Fibroblast of mammary gland (primary cell): ENCODE results near the gene ZAR1.

Source experiments
- DNase-seq: peaks from one replicate; pipeline ENCODE4 v3.0.0-alpha.2; 2010; ENCODE audit warnings: low read depth
- H3K4me3 ChIP-seq: 2 replicates; pipeline ENCODE4 v1.5.1; 2011; ENCODE audit warnings: low read depth, mild to moderate bottlenecking, low read length, moderate library complexity; ENCODE audit not compliant: control insufficient read depth
- TF ChIP-seq, protein P1 (sequence below): conservative IDR thresholded peaks from 2 replicates; pipeline ENCODE4 v1.5.1; 2011; ENCODE audit warnings: low read depth, low read length, inconsistent platforms; ENCODE audit not compliant: control insufficient read depth, insufficient read depth

ZAR1 gene

DNA sequence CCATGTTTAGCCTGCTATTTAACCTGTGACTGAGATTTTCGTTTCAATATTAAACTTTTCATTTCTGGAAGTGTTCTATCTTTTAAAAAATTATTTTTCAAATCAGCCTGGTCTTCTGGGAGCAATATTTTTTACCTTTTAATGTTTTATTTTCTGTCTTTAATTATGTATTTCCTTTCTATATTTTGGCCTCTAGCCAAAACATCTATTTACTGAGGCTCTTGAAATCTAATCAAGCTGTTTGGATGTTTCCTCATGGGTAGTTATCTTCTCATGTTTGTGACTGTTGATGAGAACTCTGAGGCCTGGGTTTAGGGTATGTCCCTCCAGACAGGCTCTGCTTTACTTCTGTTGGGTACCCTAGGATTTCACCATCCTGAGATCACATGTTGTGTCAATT is 17.3 kb upstream of the ZAR1 start:
- TF ChIP-seq, protein P1, sequence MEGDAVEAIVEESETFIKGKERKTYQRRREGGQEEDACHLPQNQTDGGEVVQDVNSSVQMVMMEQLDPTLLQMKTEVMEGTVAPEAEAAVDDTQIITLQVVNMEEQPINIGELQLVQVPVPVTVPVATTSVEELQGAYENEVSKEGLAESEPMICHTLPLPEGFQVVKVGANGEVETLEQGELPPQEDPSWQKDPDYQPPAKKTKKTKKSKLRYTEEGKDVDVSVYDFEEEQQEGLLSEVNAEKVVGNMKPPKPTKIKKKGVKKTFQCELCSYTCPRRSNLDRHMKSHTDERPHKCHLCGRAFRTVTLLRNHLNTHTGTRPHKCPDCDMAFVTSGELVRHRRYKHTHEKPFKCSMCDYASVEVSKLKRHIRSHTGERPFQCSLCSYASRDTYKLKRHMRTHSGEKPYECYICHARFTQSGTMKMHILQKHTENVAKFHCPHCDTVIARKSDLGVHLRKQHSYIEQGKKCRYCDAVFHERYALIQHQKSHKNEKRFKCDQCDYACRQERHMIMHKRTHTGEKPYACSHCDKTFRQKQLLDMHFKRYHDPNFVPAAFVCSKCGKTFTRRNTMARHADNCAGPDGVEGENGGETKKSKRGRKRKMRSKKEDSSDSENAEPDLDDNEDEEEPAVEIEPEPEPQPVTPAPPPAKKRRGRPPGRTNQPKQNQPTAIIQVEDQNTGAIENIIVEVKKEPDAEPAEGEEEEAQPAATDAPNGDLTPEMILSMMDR, result no peak
- DNase-seq, result no peak
- no peak overlapping the region for H3K4me3 ChIP-seq

DNA sequence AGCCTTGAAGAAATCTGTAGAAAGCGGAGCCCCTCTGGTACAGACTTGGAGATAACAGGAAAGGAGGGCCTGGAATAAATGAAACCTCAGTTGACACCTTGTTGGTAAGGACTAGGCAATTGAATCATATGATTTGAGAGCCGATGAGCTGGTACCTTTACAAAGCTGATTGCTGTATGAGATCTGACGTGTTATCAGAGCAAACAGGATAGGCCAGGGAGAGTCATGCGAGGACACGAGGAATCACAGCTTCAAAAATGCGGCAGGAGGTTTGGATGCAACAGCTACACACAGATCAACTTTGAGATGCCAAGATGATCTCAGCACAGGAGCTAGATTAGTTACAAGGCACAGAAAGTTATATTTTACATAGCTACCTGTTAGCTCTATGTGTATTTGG is 14.3 kb upstream of the ZAR1 start:
- DNase-seq, result no peak
- TF ChIP-seq, protein P1, result no peak
- H3K4me3 ChIP-seq, result no peak overlapping the region

DNA sequence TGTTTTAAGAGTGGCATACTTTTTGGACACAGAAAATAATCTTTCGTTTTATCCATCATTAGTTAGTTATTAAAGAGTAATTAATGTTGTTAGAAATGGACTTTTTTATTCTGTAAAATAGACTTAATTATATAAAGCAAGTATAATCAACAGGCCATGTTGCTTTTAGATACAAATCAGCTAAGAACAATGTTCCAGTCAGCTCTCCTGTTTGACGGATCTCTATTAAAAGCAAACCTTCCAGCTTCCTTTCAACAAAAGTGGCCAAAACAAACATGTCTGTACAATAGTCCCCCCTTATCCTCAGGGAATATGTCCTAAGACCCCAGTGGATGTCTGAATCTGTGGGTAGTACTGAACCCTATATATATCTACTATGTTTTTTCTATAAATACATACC is 11.8 kb upstream of the ZAR1 start:
- TF ChIP-seq, protein P1, result no peak
- H3K4me3 ChIP-seq, result no peak overlapping the region

DNA sequence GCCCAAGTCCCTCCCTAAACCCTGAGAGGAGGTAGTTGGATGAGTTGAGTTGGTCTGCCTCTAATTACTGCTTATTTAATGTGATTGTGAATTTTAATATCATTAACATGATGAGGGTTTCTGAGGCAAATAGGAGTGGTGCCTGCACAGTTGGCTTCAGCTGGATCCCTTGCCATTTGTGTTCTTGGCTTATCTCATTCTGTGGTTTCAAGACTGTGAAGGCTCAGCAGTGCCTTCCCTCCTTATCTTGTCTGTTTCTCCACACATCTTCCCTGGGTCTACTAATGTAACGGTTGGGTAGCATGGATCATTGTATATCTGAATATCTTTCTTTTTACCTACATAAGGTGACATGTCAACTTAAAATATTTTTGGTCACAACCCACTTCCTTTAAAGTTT is 8.5 kb upstream of the ZAR1 start:
- TF ChIP-seq, protein P1, result no peak
- no peak for DNase-seq
- H3K4me3 ChIP-seq, result no peak overlapping the region

More for the DNA sequence above, 11.8 kb upstream of the ZAR1 start:
- no peak for DNase-seq

DNA sequence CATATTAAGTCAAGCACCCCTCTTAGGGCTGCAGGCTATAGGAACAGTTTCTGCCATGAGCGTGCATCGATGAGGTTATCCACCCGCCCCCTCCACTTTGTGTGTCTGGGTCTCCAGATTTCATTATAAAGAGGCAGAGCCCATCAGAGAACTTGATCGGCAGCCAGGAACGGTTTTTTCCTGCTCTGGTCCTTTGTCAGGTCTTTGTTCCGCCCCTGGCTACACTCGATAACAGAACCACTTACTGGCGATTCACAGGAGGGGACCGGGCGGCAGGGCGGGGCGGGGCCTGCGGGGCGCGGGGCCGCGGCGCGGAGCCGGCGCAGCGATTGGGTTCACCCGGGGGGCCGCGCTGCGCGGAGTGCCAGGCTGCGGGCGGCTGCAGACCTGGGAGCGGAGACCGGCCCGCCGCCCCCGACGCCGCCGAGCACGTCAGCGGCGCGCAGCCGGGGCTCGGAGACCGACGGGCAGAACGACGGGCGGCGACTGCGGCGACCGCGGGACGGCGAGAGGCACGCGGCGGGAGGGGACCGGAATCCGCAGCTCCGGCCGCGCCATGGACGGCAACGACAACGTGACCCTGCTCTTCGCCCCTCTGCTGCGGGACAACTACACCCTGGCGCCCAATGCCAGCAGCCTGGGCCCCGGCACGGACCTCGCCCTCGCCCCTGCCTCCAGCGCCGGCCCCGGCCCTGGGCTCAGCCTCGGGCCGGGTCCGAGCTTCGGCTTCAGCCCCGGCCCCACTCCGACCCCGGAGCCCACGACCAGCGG is 6.9 kb upstream of the ZAR1 start, which contains the start of gene SLC10A4:
Gene SLC10A4 (plus strand): TSS at position 338 of the 771 bp plus-strand sequence. CDS start 219 bp downstream, at position 557.
- H3K4me3 ChIP-seq, result no peak within 1 kb of the TSS
- no peak for DNase-seq
- TF ChIP-seq, protein P1, result no peak

DNA sequence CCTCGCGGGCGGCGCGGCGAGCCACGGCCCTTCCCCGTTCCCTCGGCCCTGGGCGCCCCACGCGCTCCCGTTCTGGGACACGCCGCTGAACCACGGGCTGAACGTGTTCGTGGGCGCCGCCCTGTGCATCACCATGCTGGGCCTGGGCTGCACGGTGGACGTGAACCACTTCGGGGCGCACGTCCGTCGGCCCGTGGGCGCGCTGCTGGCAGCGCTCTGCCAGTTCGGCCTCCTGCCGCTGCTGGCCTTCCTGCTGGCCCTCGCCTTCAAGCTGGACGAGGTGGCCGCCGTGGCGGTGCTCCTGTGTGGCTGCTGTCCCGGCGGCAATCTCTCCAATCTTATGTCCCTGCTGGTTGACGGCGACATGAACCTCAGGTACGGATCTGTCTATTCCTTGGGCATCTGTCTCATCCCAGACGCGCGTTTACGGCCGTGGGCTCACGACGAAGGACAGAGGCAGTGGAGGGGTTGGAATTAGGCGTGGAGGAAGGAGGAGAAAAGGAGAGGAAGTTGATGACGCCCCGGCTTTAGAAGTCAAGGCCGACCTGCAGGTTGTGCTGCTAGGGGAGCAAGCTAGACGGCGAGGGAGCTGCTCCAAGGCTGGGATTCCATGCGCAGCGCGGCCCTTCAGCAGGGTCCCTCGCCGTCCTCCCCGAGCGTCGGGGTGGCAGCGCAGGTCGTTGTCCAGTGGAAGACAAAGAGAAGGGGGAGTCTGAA is 6.1 kb upstream of the ZAR1 start:
- DNase-seq, result no peak
- H3K4me3 ChIP-seq, result no peak overlapping the region

More for the DNA sequence above, 6.1 kb upstream of the ZAR1 start:
- TF ChIP-seq, protein P1, result no peak
